GM12864 (cell line): Measurements from ENCODE around the gene TCF20.

Experiments used
- DNase-seq: peaks from one replicate; pipeline ENCODE4 v3.0.0-alpha.2; 2011; ENCODE audit warnings: low read depth
- H3K4me3 ChIP-seq: 2 replicates; pipeline ENCODE4 v1.5.1; 2011; ENCODE audit warnings: mild to moderate bottlenecking, low read depth, low read length, control low read depth
- TF ChIP-seq, protein P1 (sequence below): IDR thresholded peaks from 2 replicates; pipeline ENCODE4 v1.5.1; 2011; ENCODE audit warnings: low read depth, mild to moderate bottlenecking, moderate library complexity, low read length, control low read depth, inconsistent platforms; ENCODE audit errors: missing control alignments

The TCF20 gene

GRCh38 chr22:42271906-42272305 is 1.5 kb upstream of the TCF20 start:
- no peak overlapping the region for H3K4me3 ChIP-seq
- no peak for DNase-seq
- TF ChIP-seq, protein P1, sequence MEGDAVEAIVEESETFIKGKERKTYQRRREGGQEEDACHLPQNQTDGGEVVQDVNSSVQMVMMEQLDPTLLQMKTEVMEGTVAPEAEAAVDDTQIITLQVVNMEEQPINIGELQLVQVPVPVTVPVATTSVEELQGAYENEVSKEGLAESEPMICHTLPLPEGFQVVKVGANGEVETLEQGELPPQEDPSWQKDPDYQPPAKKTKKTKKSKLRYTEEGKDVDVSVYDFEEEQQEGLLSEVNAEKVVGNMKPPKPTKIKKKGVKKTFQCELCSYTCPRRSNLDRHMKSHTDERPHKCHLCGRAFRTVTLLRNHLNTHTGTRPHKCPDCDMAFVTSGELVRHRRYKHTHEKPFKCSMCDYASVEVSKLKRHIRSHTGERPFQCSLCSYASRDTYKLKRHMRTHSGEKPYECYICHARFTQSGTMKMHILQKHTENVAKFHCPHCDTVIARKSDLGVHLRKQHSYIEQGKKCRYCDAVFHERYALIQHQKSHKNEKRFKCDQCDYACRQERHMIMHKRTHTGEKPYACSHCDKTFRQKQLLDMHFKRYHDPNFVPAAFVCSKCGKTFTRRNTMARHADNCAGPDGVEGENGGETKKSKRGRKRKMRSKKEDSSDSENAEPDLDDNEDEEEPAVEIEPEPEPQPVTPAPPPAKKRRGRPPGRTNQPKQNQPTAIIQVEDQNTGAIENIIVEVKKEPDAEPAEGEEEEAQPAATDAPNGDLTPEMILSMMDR, result no peak

- TF ChIP-seq, protein P1, result no peak
- DNase-seq, result no peak
- H3K4me3 ChIP-seq, result no peak overlapping the region
Measured at GRCh38 chr22:42271191-42271813, 849 bp upstream of the TCF20 start.

DNA sequence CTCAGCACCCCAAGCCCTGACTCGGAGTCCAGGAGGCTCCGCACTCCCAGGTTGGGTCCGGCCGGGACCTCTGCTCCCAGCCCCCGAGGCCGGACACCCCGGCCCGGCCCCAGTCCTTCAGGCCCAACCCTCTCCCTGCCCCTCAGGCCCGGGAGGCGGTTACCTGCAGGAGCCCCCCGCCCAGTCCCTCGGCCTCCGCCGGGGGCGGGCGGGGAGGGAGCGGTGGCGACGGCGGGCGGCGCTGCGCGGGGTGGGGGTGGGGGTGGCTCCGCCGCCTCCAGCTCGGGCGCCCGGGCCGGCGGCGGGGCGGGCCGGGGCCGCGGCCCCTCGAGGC is 310 bp downstream of the TCF20 start:
- no peak for DNase-seq
- TF ChIP-seq, protein P1, result no peak
- peak overlapping the region; percentile 85 for H3K4me3 ChIP-seq

DNA sequence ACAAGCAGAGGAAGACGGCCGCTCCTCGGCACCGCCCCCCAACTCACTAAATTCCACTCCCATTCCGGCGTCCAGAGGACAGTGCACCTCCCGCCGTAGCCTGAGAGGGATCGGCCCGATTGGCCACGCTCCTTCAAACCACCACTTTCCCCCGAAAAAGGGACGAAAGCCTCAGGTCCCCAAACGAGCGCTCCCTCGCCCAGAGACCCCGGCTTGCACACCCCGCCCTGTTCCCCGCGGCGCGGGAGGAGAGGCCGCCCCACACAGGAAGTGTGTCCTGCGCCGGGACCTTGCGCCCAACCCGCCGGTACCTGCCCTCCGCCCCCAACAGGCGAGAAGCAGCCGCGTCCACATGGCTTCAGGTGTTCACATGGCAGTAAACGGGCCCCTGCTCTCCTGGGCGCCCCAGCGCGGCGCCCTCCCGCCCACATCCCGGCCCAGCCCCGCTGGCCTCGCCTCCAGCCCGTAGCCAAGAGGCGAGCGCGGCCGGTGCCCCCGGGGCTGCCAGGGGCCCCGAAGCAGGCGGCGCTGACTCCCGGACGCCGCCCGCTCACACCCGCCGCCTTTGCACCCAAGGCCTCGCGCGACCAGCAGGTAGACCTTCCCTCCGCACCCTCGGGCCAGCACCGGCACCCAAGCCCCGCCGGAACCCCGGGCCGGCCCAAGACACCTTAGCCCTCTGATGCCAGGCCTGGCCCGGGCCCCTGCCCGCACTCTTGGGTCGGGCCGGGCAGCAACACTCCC is 849 bp downstream of the TCF20 start:
- DNase-seq, result peak; percentile 35
- H3K4me3 ChIP-seq, result peak overlapping the region; percentile 85
- TF ChIP-seq, protein P1, result peak; percentile 24

DNA sequence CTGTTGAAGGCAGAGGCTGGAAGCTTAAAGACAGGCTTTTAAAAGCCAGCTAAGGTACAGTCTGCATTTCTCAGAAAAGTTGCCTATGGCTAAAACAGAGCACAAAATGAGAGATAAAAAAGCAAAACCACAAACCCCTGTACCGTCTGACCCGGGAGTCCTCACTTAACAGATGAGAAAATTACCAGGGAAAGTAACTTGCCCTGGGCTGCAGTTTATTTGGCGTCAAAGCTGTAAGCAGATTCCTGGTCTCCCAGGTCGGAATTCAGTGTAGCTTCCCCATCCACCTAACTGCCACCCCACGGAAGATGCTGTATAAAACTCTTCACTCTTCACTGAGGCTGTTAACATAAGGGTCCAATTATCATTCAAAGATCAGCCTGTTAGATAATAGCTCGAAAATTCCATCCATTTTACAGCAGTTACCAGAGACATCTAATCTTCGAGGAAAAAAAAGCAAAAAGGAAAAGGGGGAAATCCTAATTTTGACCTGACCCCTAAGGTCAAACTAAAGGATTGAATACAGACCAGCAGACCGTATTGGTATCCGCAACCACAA is 1.5 kb downstream of the TCF20 start:
- no peak for DNase-seq
- TF ChIP-seq, protein P1, result no peak
- H3K4me3 ChIP-seq, result peak overlapping the region; percentile 85

DNA sequence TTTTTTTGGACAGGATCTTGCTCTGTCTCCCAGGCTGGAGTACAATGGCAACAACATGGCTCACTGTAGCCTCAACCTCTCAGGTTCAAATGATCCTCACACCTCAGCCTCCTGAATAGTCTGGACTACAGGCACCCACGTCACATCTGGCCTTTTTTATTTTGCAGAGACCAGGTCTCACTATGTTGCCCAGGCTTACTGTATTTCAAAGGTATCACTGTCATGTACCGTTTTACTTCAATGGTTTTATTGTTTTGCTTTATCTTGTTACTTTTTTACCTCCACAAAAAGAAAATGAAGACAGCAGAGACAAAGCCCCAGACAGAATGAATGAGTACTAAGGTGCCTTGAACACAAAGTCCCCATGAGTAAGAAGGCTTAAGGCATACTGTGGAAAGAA is 5.1 kb downstream of the TCF20 start:
- no peak overlapping the region for H3K4me3 ChIP-seq
- DNase-seq, result no peak
- TF ChIP-seq, protein P1, result no peak
